Motor neuron (in vitro differentiated cells): ENCODE measurements around the gene CCDC40. TPM values are rescaled to one million over a fixed set of nuclear protein-coding genes. Genes with fewer than 3 reads are reported as not detected.

Source experiments
- ATAC-seq, 8 experiments: fragments of 200-7000 bp; cut with Tn5 transposase; replicated peaks in 6 of 8; 2 replicates each; pipeline ENCODE4 v1.8.0; 2021; ENCODE audit warnings: mild to moderate bottlenecking in 8 of 8, moderate library complexity in 8 of 8
- H3K27ac ChIP-seq, 2 donors: fragments of 250-450 bp; sonication (Bioruptor Pico); 2 replicates each; pipeline ENCODE4 v1.9.0; 2021; ENCODE audit warnings: antibody characterized with exemption in 2 of 2, mild to moderate bottlenecking in 2 of 2, moderate library complexity in 1 of 2
- H3K4me1 ChIP-seq, 2 donors: fragments of 250-450 bp; sonication (Bioruptor Pico); replicated peaks in 1 of 2; 2 replicates each; pipeline ENCODE4 v1.6.1; 2021; ENCODE audit warnings: antibody characterized with exemption in 2 of 2, mild to moderate bottlenecking in 2 of 2, moderate library complexity in 1 of 2
- H3K4me3 ChIP-seq, 5 donors: fragments of 250-450 bp; sonication (Bioruptor Pico); 2 replicates each; pipeline ENCODE4 v1.9.0; 2021; ENCODE audit warnings: antibody characterized with exemption in 5 of 5, mild to moderate bottlenecking in 5 of 5, moderate library complexity in 4 of 5
- WGBS, 10 experiments: fragments of 450-650 bp; shearing (Covaris generic); methylation state at CpG; one replicate each; pipeline ENCODE4 v1.0.0; 2022; 5-methylcytosine and 5-hydroxymethylcytosine counted together
- in situ Hi-C, 9 experiments: fragments of 400-800 bp; cut with MboI; loops; one replicate each; pipeline ENCODE4 v1.15.0; 2021; ENCODE audit warnings: low sequenced_read_pairs in 9 of 9, low pct_unique_long_range_greater_than_20kb in 2 of 9; ENCODE audit not compliant: unreplicated experiment in 9 of 9
- total RNA-seq, 8 experiments: library from RNA; unstranded; fragments of 300-600 nt; gene quantifications; 2 replicates each; pipeline versions ENCODE4 v1.2.3 to v1.2.4, GENCODE V29; 2022

CCDC40 gene
- total RNA-seq, 8 experiments from 2014 or later = 2.3 to 23.0 (median 8.2) TPM

DNA sequence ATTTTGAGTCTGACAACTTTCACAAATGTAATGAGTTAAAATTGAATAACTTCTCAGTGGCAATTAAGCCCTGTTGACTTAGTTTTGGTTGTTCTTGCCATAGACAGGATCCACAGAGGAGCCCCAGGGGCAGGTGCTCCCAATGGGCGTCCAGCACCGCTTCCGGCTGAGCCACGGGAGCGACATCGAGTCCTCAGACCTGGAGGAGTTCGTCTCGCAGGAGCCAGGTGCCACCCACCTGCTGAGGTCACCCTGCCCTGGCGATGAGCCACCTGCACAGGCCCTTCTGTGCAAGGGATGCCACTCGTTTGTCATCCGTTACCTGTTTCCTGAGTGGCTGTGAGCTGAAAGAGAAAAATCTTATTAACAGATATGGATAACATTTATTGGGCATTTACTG lies 10.7 kb downstream of the CCDC40 start:
- Histone ChIP-seq H3K4me3 (no peak overlapping the region), H3K4me1 (no peaks in the 10 kb centered on the region), H3K27ac (no peak overlapping the region)
- in situ Hi-C loops = no loop called here
- no peak for ATAC-seq
- 92 to 100% (median 93%) methylated on average over 1 to 7 of the region's 11 CpGs; no CpG with 5 or more reads in 7 of the 10 experiments for WGBS, 10 experiments

GRCh38 chr17:80049986-80050385 lies 13.5 kb downstream of the CCDC40 start:
- no peaks in the 10 kb centered on the region for H3K4me1 ChIP-seq
- H3K27ac ChIP-seq = no peak overlapping the region
- in situ Hi-C loops = no loop called here
- no peak overlapping the region for H3K4me3 ChIP-seq
- WGBS, 10 experiments = 77 to 100% (median 93%) methylated on average over 1 to 9 of the region's 21 CpGs; no CpG with 5 or more reads in 5 of the 10 experiments
- ATAC-seq = no peak

DNA sequence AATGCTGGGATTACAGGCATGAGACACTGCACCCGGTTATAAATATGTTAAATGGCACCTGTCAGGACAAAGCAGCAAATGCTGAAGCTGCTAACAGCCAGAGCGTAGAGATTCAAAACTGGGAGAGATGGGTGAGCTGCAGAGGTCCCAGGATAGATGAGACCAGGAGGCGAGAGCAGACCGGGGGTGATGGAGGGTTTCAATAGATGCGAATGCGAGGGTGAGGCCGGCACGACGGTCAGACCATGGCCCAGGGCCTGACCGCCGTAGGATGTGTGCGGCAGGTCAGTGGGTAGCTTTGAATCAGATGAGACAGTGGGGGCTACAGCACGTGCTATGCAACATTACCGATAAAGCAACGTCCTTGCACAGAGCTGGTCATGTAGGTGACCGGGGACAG lies 14.3 kb downstream of the CCDC40 start:
- Histone ChIP-seq H3K27ac (no peak overlapping the region), H3K4me3 (no peak overlapping the region), H3K4me1 (no peaks in the 10 kb centered on the region)
- no peak for ATAC-seq
- in situ Hi-C loops = no loop called here
- WGBS, 10 experiments = 74 to 100% (median 92%) methylated on average over 3 to 10 of the region's 16 CpGs; no CpG with 5 or more reads in 4 of the 10 experiments

DNA sequence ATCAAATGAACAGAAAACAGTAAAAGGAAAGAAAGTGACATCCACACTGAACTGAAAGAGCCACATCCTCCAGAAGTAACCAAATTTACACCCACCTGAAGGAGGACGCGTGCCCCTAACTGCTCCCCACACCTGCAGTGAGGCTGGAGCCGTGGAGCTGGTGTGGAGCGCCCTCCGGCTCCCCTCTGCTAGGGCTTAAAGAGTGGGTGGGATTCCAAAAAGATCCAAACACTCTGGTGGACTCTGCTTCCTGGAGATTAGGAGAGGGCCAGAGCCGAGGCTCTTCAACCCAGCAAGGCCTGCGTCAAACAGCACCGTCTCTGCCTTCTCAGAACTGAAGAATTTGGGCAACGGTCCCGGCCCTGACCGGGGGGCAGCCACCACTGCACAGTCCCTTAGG lies 15.2 kb downstream of the CCDC40 start:
- ATAC-seq = no peak
- in situ Hi-C loops = no loop called here
- WGBS, 10 experiments = 80 to 87% methylated on average over 5 to 6 of the region's 11 CpGs; no CpG with 5 or more reads in 8 of the 10 experiments
- no peak overlapping the region for H3K27ac ChIP-seq
- H3K4me3 ChIP-seq = no peak overlapping the region
- H3K4me1 ChIP-seq = no peaks in the 10 kb centered on the region

- ATAC-seq = no peak
- H3K4me3 ChIP-seq = no peak overlapping the region
- WGBS, 10 experiments = 23 to 100% (median 93%) methylated on average over 2 to 9 of the region's 10 CpGs
- in situ Hi-C loops = no loop called here
- H3K4me1 ChIP-seq = no peaks in the 10 kb centered on the region
- H3K27ac ChIP-seq = no peak overlapping the region
Measured at GRCh38 chr17:80053102-80053501, 16.7 kb downstream of the CCDC40 start.

GRCh38 chr17:80055597-80055996 lies 19.2 kb downstream of the CCDC40 start:
- in situ Hi-C loops = no loop called here
- ATAC-seq = no peak
- H3K4me1 ChIP-seq = no peaks in the 10 kb centered on the region
- WGBS, 10 experiments = 17 to 100% (median 82%) methylated on average over 1 to 8 of the region's 9 CpGs; no CpG with 5 or more reads in 1 of the 10 experiments
- no peak overlapping the region for H3K4me3 ChIP-seq
- no peak overlapping the region for H3K27ac ChIP-seq

DNA sequence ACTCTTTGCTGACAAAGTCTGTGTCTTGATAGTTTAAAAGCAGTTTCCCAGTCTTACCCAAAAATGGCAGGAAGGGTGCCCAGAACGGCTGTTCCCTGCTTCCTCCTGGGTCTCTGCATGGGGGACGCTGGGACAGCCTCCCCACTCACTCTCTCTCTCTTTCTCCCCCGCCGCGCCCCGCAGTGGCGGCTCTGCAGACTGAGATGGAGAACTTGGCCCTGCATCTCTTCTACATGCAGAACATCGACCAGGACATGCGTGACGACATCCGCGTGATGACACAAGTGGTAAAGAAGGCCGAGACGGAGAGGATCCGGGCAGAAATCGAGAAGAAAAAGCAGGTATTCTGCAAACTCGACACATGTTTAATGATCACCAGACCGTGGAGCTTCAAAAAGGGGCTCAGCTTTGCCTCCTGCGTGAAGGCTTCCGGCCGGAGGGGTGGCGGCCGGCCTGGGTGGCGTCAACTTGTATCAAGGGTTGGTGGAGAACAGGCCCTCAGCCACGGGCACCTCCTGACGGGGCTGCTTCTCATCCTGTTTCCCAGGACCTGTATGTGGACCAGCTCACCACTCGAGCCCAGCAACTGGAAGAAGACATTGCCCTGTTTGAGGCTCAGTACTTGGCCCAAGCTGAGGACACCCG lies 22.0 kb downstream of the CCDC40 start:
- Histone ChIP-seq H3K27ac (no peak overlapping the region), H3K4me1 (no peaks in the 10 kb centered on the region), H3K4me3 (no peak overlapping the region)
- in situ Hi-C loops = no loop called here
- ATAC-seq = no peak
- 40 to 100% (median 90%) methylated on average over 1 to 21 of the region's 28 CpGs; no CpG with 5 or more reads in 3 of the 10 experiments for WGBS, 10 experiments

DNA sequence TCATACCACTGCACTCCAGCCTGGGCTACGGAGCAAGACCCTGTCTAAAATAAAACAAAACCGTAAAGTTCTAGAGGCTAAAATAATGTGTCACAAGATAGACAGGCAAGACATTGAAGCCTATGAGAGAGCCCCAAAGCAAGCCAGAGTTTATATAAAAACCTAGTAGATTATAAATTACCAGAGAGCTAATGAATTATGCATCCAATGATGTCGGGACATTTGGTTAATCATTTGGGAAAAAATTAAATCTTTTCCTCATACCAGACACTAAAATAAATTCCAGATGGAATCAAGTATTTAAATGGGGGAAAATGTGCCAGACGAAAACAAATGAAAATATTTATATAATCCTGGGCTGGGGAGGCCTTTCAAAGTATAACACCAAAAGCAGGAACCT lies 24.2 kb downstream of the CCDC40 start:
- Histone ChIP-seq H3K4me1 (no peaks in the 10 kb centered on the region), H3K4me3 (no peak overlapping the region), H3K27ac (no peak overlapping the region)
- in situ Hi-C loops = no loop called here
- WGBS, 10 experiments = 8 to 95% (median 89%) methylated on average over 2 to 4 of the region's 4 CpGs
- no peak for ATAC-seq

GRCh38 chr17:80061421-80061820 lies 25.0 kb downstream of the CCDC40 start:
- no peak for ATAC-seq
- 80 to 100% (median 90%) methylated on average over 1 to 9 of the region's 12 CpGs; no CpG with 5 or more reads in 3 of the 10 experiments for WGBS, 10 experiments

GRCh38 chr17:80063830-80064585 lies 27.6 kb downstream of the CCDC40 start:
- Histone ChIP-seq H3K4me3 (no peak overlapping the region), H3K4me1 (no peaks in the 10 kb centered on the region), H3K27ac (no peak overlapping the region)
- ATAC-seq = peak in 3 of 8 experiments; percentile 6 to 66 (median 12)
- 45 to 97% (median 87%) methylated on average over 1 to 14 of the region's 27 CpGs; no CpG with 5 or more reads in 2 of the 10 experiments for WGBS, 10 experiments
- in situ Hi-C loops = no loop called here

More at GRCh38 chr17:80061421-80061820, 25.0 kb downstream of the CCDC40 start:
- Histone ChIP-seq H3K4me1 (no peaks in the 10 kb centered on the region), H3K4me3 (no peak overlapping the region), H3K27ac (no peak overlapping the region)
- in situ Hi-C loops = no loop called here

GRCh38 chr17:80064696-80065095 lies 28.3 kb downstream of the CCDC40 start:
- Histone ChIP-seq H3K4me3 (no peak overlapping the region), H3K4me1 (no peaks in the 10 kb centered on the region), H3K27ac (no peak overlapping the region)
- in situ Hi-C loops = no loop called here
- peak in 1 of 8 experiments; percentile 9 for ATAC-seq
- WGBS, 10 experiments = no CpG with 5 or more reads among the region's 8 CpGs

DNA sequence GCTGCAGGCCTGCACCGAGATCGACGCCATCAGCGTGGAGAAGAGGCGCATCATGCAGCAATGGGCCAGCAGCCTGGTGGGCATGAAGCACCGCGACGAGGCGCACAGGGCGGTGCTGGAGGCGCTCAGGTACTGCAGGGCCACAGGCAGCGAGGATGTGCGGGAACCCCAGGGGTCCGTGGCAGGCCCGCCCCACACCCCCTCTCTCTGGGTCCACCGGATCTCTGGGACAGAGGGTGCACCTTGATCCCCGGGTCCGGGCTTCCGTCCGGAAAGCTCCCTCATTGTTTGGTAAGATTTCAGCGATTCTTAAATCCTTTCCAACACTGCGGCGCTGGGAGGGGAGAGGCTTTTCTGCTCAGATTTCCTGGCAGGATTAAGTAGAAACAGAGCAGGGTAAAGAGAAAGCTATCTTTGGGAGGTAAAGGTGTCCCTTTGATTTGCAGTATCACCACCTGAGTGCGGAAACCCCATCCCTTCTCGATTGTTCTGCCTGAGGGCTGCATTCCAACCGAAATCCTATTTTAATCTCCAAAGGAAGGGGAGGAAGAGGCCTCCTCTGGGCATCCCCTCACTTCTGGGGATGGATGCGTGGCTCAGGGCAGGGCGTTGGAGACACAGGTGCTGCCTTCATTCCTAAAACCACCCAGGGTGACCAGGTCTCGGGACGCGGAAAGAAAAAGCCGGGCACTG lies 29.2 kb downstream of the CCDC40 start:
- Histone ChIP-seq H3K4me3 (no peak overlapping the region), H3K4me1 (no peaks in the 10 kb centered on the region), H3K27ac (no peak overlapping the region)
- WGBS, 10 experiments = 20 to 100% (median 88%) methylated on average over 1 to 15 of the region's 32 CpGs; no CpG with 5 or more reads in 1 of the 10 experiments
- in situ Hi-C loops = no loop called here
- no peak for ATAC-seq

GRCh38 chr17:80067393-80067986 lies 31.0 kb downstream of the CCDC40 start:
- no peaks in the 10 kb centered on the region for H3K4me1 ChIP-seq
- H3K4me3 ChIP-seq = no peak overlapping the region
- WGBS, 10 experiments = 81 to 95% (median 89%) methylated on average over 4 to 31 of the region's 31 CpGs; no CpG with 5 or more reads in 1 of the 10 experiments
- in situ Hi-C loops = no loop called here
- H3K27ac ChIP-seq = no peak overlapping the region
- ATAC-seq = no peak
